ENCODE measurements around the gene TOMM40L.
A peak's percentile ranks its signal among the peaks of the same experiment; 100 is the strongest.

The TOMM40L gene

GRCh38 chr1:161225534-161226319 lies at the start of gene TOMM40L:
Gene TOMM40L (plus strand): TSS chr1:161226060. CDS start chr1:161226490, 430 bp downstream.
- no peak for TF ChIP-seq ZNF274 (IDR thresholded peaks at IDR 0.05; ENCODE audit: low read depth, low read length)
- peak; percentile 100 for TF ChIP-seq YY1 (IDR thresholded peaks at IDR 0.05; ENCODE audit: insufficient read depth, insufficient read length)
- TF ChIP-seq SUZ12 (IDR thresholded peaks at IDR 0.05; ENCODE audit: extremely low read depth, insufficient read depth, insufficient read length) = no peak
- Histone ChIP-seq H3K4me3 (ENCODE audit: insufficient read length, low read depth) (peak within 1 kb of the TSS; percentile 79), H3K27me3 (ENCODE audit: insufficient read depth, insufficient read length) (no peaks in the 10 kb centered on the region), H3K4me1 (ENCODE audit: insufficient read depth, insufficient read length) (peaks cover 16% of the 10 kb centered on the region), H3K36me3 (ENCODE audit: insufficient read depth, insufficient read length, low read length) (peaks cover 30% of the 10 kb centered on the region), H3K9ac (ENCODE audit: insufficient read length, low read depth) (peak within 1 kb of the TSS; percentile 81), H3K9me3 (ENCODE audit: insufficient read depth, low read length) (no peaks in the 10 kb centered on the region)
- DNase-seq (ENCODE audit: low read depth, low spot score) = peak; percentile 99

DNA sequence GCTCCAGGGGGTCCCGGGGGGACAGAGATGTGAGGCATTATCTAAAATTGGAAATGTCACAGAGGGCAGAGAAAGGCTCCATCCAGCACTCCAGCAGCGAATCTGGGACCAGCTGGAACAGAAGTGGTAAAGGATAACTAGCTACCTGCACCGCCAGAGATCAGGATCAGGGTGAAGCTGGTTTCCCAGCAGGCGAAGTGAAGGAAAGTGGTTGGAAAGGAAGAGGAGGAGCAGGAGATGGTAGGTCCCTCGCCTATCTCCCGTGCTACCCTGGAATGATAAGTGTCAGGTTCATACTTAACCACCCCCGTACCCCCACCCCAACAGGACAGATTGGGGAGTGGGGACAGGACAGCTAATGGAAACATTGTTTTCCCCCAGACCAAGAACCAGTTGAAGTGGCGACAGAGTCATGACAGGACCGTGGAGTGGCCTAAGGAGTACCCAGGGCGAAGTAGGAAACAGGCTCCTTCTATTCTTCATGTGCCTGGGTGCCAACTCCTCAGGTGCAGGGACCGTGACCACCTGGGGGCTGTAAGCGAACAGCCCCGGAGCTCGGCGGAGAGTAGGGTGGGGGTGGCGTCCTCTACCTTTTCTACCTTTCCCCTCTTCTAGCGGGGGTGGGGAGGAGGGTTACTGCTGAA lies 49.3 kb upstream of the TOMM40L start:
- Histone ChIP-seq H3K36me3 (ENCODE audit: insufficient read depth, insufficient read length, low read length) (peaks cover 47% of the 10 kb centered on the region), H3K27me3 (ENCODE audit: insufficient read depth, insufficient read length) (no peaks in the 10 kb centered on the region), H3K9ac (ENCODE audit: insufficient read length, low read depth) (peak overlapping the region; percentile 92), H3K4me3 (ENCODE audit: insufficient read length, low read depth) (peak overlapping the region; percentile 90), H3K4me1 (ENCODE audit: insufficient read depth, insufficient read length) (peaks cover 8% of the 10 kb centered on the region), H3K9me3 (ENCODE audit: insufficient read depth, low read length) (no peaks in the 10 kb centered on the region)
- DNase-seq (ENCODE audit: low read depth, low spot score) = no peak
- TF ChIP-seq ZNF274 (IDR thresholded peaks at IDR 0.05; ENCODE audit: low read depth, low read length) (no peak), SUZ12 (IDR thresholded peaks at IDR 0.05; ENCODE audit: extremely low read depth, insufficient read depth, insufficient read length) (no peak), YY1 (IDR thresholded peaks at IDR 0.05; ENCODE audit: insufficient read depth, insufficient read length) (no peak)

- no peaks in the 10 kb centered on the region for H3K27me3 ChIP-seq (ENCODE audit: insufficient read depth, insufficient read length)
- peak within 1 kb of the TSS; percentile 90 for H3K4me3 ChIP-seq (ENCODE audit: insufficient read length, low read depth)
- peaks cover 8% of the 10 kb centered on the region for H3K4me1 ChIP-seq (ENCODE audit: insufficient read depth, insufficient read length)
- H3K36me3 ChIP-seq (ENCODE audit: insufficient read depth, insufficient read length, low read length) = peaks cover 39% of the 10 kb centered on the region
- TF ChIP-seq ZNF274 (IDR thresholded peaks at IDR 0.05; ENCODE audit: low read depth, low read length) (no peak), YY1 (IDR thresholded peaks at IDR 0.05; ENCODE audit: insufficient read depth, insufficient read length) (peak; percentile 95), SUZ12 (IDR thresholded peaks at IDR 0.05; ENCODE audit: extremely low read depth, insufficient read depth, insufficient read length) (no peak)
- DNase-seq (ENCODE audit: low read depth, low spot score) = peak; percentile 88
- peak within 1 kb of the TSS; percentile 92 for H3K9ac ChIP-seq (ENCODE audit: insufficient read length, low read depth)
- no peaks in the 10 kb centered on the region for H3K9me3 ChIP-seq (ENCODE audit: insufficient read depth, low read length)
These were observed 48.5 kb upstream of the TOMM40L start, which contains the start of gene B4GALT3 for GRCh38 chr1:161177112-161177935. Gene B4GALT3 (minus strand): TSS chr1:161177507. CDS start chr1:161176060, 1,447 bp downstream.

DNA sequence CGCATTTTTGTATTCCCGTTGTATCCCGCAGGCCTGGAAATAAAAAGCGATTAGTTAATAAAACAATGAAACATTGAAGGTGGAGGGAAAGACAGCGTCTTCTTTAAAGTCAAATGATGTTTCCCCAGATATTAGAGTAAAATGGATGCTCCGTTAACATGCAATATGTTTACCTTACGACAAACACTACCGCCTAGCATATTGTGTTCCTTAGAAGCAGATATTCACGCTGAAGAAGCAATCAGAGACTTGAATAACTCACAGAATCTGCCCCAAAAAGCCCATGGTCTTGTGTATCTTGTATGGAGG lies 48.0 kb upstream of the TOMM40L start:
- H3K27me3 ChIP-seq (ENCODE audit: insufficient read depth, insufficient read length) = no peaks in the 10 kb centered on the region
- H3K4me1 ChIP-seq (ENCODE audit: insufficient read depth, insufficient read length) = peaks cover 8% of the 10 kb centered on the region
- TF ChIP-seq SUZ12 (IDR thresholded peaks at IDR 0.05; ENCODE audit: extremely low read depth, insufficient read depth, insufficient read length) (no peak), ZNF274 (IDR thresholded peaks at IDR 0.05; ENCODE audit: low read depth, low read length) (no peak), YY1 (IDR thresholded peaks at IDR 0.05; ENCODE audit: insufficient read depth, insufficient read length) (no peak)
- H3K9ac ChIP-seq (ENCODE audit: insufficient read length, low read depth) = peak overlapping the region; percentile 92
- DNase-seq (ENCODE audit: low read depth, low spot score) = no peak
- no peaks in the 10 kb centered on the region for H3K9me3 ChIP-seq (ENCODE audit: insufficient read depth, low read length)
- peaks cover 34% of the 10 kb centered on the region for H3K36me3 ChIP-seq (ENCODE audit: insufficient read depth, insufficient read length, low read length)
- peak overlapping the region; percentile 90 for H3K4me3 ChIP-seq (ENCODE audit: insufficient read length, low read depth)

GRCh38 chr1:161179698-161180097 lies 46.2 kb upstream of the TOMM40L start:
- H3K4me3 ChIP-seq (ENCODE audit: insufficient read length, low read depth) = no peak overlapping the region
- no peak for TF ChIP-seq ZNF274 (IDR thresholded peaks at IDR 0.05; ENCODE audit: low read depth, low read length)
- TF ChIP-seq YY1 (IDR thresholded peaks at IDR 0.05; ENCODE audit: insufficient read depth, insufficient read length) = no peak
- TF ChIP-seq SUZ12 (IDR thresholded peaks at IDR 0.05; ENCODE audit: extremely low read depth, insufficient read depth, insufficient read length) = no peak
- peaks cover 8% of the 10 kb centered on the region for H3K4me1 ChIP-seq (ENCODE audit: insufficient read depth, insufficient read length)
- H3K36me3 ChIP-seq (ENCODE audit: insufficient read depth, insufficient read length, low read length) = peaks cover 18% of the 10 kb centered on the region
- H3K9me3 ChIP-seq (ENCODE audit: insufficient read depth, low read length) = no peaks in the 10 kb centered on the region
- H3K27me3 ChIP-seq (ENCODE audit: insufficient read depth, insufficient read length) = no peaks in the 10 kb centered on the region
- no peak overlapping the region for H3K9ac ChIP-seq (ENCODE audit: insufficient read length, low read depth)
- no peak for DNase-seq (ENCODE audit: low read depth, low spot score)

- Histone ChIP-seq H3K36me3 (ENCODE audit: insufficient read depth, insufficient read length, low read length) (peaks cover 9% of the 10 kb centered on the region), H3K4me3 (ENCODE audit: insufficient read length, low read depth) (no peak overlapping the region), H3K9me3 (ENCODE audit: insufficient read depth, low read length) (no peaks in the 10 kb centered on the region), H3K27me3 (ENCODE audit: insufficient read depth, insufficient read length) (no peaks in the 10 kb centered on the region), H3K9ac (ENCODE audit: insufficient read length, low read depth) (no peak overlapping the region), H3K4me1 (ENCODE audit: insufficient read depth, insufficient read length) (peaks cover 8% of the 10 kb centered on the region)
- no peak for DNase-seq (ENCODE audit: low read depth, low spot score)
- TF ChIP-seq SUZ12 (IDR thresholded peaks at IDR 0.05; ENCODE audit: extremely low read depth, insufficient read depth, insufficient read length) (no peak), ZNF274 (IDR thresholded peaks at IDR 0.05; ENCODE audit: low read depth, low read length) (no peak), YY1 (IDR thresholded peaks at IDR 0.05; ENCODE audit: insufficient read depth, insufficient read length) (no peak)
These were observed 45.2 kb upstream of the TOMM40L start for GRCh38 chr1:161180639-161181038.
